ENCODE measurements around the gene GALNT16. TPM values are rescaled to one million over a fixed set of nuclear protein-coding genes. Genes with fewer than 3 reads are reported as not detected.

Gene GALNT16
- total and polyA plus RNA-seq, 2 experiments from 2014 or later: 1.7 to 2.6 TPM

DNA sequence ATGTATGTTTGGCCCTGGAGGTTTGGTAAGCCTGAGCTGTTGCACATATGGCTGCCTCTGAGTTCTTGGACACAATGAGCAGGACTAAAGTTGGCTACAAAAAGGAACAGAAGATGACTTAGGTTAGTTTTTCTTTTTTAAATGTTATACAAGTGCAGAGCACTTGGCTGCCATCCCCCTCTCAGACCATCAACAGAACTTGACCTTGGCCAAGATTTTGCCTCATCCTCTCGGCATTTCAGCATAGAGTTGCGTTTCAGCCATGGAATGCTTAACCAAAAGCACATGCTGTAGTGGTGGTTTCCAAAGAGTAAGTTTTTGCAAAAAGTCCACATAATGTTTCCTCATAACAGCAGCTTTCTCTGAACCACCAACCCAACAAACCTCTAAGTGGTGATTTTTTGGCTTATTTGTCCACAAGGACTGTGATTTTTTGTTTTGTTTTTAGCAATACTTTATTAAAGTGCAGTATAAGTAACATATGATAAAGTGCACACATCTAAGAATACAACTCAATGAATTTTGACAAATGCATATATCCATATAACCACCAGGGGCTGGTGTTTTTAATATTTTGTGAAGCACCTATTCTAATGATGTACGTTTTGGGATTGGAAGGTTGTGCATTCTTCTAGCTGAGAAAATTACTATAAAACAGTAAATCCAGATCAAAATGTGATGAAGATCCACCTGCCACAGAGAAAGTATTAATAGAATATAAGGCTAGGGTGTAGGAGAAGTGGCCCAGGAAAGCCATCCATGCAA lies 12.1 kb upstream of the GALNT16 start:
- Histone ChIP-seq H3K9me3 (ENCODE audit: low read depth) (no peaks in the 10 kb centered on the region), H4K20me1 (ENCODE audit: insufficient read depth, poor library complexity, severe bottlenecking) (no peaks in the 10 kb centered on the region), H3K4me2 (no peak overlapping the region), H3K4me3 (no peak overlapping the region), H3K27me3 (no peaks in the 10 kb centered on the region), H3K27ac (no peak overlapping the region), H3K36me3 (replicated peaks; ENCODE audit: insufficient read depth, low read depth) (no peaks in the 10 kb centered on the region), H2AFZ (no peak overlapping the region), H3K9me2 (replicated peaks; ENCODE audit: insufficient read depth) (no peaks in the 10 kb centered on the region), H3K4me1 (ENCODE audit: insufficient read depth) (no peaks in the 10 kb centered on the region), H3K79me2 (no peaks in the 10 kb centered on the region)
- no peak for DNase-seq (ENCODE audit: low spot score)
- TF ChIP-seq, protein P1, sequence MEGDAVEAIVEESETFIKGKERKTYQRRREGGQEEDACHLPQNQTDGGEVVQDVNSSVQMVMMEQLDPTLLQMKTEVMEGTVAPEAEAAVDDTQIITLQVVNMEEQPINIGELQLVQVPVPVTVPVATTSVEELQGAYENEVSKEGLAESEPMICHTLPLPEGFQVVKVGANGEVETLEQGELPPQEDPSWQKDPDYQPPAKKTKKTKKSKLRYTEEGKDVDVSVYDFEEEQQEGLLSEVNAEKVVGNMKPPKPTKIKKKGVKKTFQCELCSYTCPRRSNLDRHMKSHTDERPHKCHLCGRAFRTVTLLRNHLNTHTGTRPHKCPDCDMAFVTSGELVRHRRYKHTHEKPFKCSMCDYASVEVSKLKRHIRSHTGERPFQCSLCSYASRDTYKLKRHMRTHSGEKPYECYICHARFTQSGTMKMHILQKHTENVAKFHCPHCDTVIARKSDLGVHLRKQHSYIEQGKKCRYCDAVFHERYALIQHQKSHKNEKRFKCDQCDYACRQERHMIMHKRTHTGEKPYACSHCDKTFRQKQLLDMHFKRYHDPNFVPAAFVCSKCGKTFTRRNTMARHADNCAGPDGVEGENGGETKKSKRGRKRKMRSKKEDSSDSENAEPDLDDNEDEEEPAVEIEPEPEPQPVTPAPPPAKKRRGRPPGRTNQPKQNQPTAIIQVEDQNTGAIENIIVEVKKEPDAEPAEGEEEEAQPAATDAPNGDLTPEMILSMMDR (IDR thresholded peaks at IDR 0.05; ENCODE audit: poor library complexity): peak; percentile 23
- TF ChIP-seq EZH2phosphoT487 (IDR thresholded peaks at IDR 0.05; ENCODE audit: low read depth, severe bottlenecking, unreplicated experiment) (no peak), EZH2 (IDR thresholded peaks at IDR 0.05; ENCODE audit: borderline replicate concordance) (no peak)
- WGBS (ENCODE audit: low lambda C conversion rate, missing lambda C conversion rate): 77% methylated on average over 3 of the region's 3 CpGs

DNA sequence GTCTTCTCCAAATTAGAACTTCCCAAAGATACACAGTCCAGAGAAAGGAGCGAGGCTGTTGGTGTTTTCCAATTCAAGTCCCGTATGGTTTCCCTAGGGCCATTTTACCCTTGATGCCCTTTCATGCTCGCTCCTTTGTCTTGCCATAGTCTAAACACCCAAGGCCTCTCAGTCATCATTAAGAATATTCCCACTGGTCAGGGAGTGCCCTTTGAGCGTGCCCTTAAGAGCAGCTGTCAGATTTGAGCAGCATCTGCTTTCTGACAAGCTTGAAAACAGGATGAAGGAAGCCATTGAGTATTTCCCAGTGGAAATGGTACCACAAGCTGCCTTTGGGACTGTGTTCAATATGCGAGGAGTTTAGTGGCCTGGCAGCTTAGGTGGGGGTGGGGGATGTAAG lies 10.4 kb upstream of the GALNT16 start:
- no peaks in the 10 kb centered on the region for H3K9me3 ChIP-seq (ENCODE audit: low read depth)
- no peak overlapping the region for H3K4me2 ChIP-seq
- no peak overlapping the region for H2AFZ ChIP-seq
- no peaks in the 10 kb centered on the region for H3K9me2 ChIP-seq (replicated peaks; ENCODE audit: insufficient read depth)
- WGBS (ENCODE audit: low lambda C conversion rate, missing lambda C conversion rate): 87% methylated on average over 5 of the region's 5 CpGs
- H4K20me1 ChIP-seq (ENCODE audit: insufficient read depth, poor library complexity, severe bottlenecking): no peaks in the 10 kb centered on the region
- no peaks in the 10 kb centered on the region for H3K27me3 ChIP-seq
- H3K4me1 ChIP-seq (ENCODE audit: insufficient read depth): no peaks in the 10 kb centered on the region
- H3K79me2 ChIP-seq: no peaks in the 10 kb centered on the region
- TF ChIP-seq, protein P1 (IDR thresholded peaks at IDR 0.05; ENCODE audit: poor library complexity): no peak
- TF ChIP-seq EZH2phosphoT487 (IDR thresholded peaks at IDR 0.05; ENCODE audit: low read depth, severe bottlenecking, unreplicated experiment) (no peak), EZH2 (IDR thresholded peaks at IDR 0.05; ENCODE audit: borderline replicate concordance) (no peak)
- no peak overlapping the region for H3K4me3 ChIP-seq
- no peaks in the 10 kb centered on the region for H3K36me3 ChIP-seq (replicated peaks; ENCODE audit: insufficient read depth, low read depth)
- no peak overlapping the region for H3K27ac ChIP-seq
- no peak for DNase-seq (ENCODE audit: low spot score)

DNA sequence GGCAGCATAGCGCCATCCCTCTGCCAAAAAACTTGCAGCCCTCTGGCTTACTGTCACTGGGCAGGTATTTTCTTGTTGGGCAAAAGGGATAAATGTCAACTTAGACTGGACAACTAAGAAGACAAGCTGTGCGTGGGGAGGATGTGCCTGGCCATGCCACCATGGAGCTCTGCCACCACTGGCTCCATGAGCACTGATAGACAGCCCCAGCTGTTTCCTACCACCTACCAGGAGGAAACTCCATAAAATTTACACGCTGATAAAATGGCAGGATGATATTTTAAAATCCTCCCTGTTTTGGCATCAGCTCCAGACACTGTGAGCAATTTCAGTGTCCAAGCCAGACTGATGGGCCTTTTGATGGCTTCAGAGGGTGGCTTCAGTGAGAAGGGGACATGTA lies 7.1 kb upstream of the GALNT16 start:
- no peak overlapping the region for H3K27ac ChIP-seq
- H4K20me1 ChIP-seq (ENCODE audit: insufficient read depth, poor library complexity, severe bottlenecking): no peaks in the 10 kb centered on the region
- no peaks in the 10 kb centered on the region for H3K36me3 ChIP-seq (replicated peaks; ENCODE audit: insufficient read depth, low read depth)
- H3K4me3 ChIP-seq: no peak overlapping the region
- no peak overlapping the region for H3K4me2 ChIP-seq
- no peaks in the 10 kb centered on the region for H3K79me2 ChIP-seq
- H3K27me3 ChIP-seq: peaks cover 13% of the 10 kb centered on the region
- TF ChIP-seq EZH2phosphoT487 (IDR thresholded peaks at IDR 0.05; ENCODE audit: low read depth, severe bottlenecking, unreplicated experiment) (no peak), EZH2 (IDR thresholded peaks at IDR 0.05; ENCODE audit: borderline replicate concordance) (no peak)
- TF ChIP-seq, protein P1 (IDR thresholded peaks at IDR 0.05; ENCODE audit: poor library complexity): no peak
- 83% methylated on average over 3 of the region's 3 CpGs for WGBS (ENCODE audit: low lambda C conversion rate, missing lambda C conversion rate)
- H3K9me3 ChIP-seq (ENCODE audit: low read depth): no peaks in the 10 kb centered on the region
- H2AFZ ChIP-seq: no peak overlapping the region
- DNase-seq (ENCODE audit: low spot score): no peak
- no peaks in the 10 kb centered on the region for H3K4me1 ChIP-seq (ENCODE audit: insufficient read depth)
- H3K9me2 ChIP-seq (replicated peaks; ENCODE audit: insufficient read depth): no peaks in the 10 kb centered on the region
